CD4-positive, alpha-beta T cell treated with Interleukin-10 for 1 hour (primary cell): ENCODE results near the gene TMBIM6.

ENCODE experiments used
- DNase-seq: peaks from one replicate; pipeline ENCODE4 v3.0.0-alpha.2; 2020

TMBIM6 gene

DNA sequence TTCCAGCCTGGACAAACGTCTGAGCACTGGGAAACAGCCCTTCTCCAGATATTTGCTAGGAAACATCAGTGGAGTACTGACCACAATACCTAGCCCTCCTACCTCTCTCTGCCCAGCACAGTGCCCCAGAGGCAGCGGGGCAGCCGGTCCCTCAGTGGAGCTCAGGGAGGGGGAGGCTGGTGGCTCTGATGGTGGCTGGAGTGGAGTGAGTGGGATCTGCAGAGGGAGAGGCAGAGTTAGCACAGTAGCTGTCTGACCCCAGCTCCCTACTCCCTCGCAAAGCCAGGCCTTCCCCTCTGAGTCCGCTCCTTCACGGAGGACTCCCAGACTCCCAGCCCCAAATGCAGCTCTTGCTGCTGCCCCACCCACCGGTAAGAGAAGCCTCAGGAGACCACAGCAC, 56.9 kb downstream of the TMBIM6 start:
- DNase-seq, result no peak

DNA sequence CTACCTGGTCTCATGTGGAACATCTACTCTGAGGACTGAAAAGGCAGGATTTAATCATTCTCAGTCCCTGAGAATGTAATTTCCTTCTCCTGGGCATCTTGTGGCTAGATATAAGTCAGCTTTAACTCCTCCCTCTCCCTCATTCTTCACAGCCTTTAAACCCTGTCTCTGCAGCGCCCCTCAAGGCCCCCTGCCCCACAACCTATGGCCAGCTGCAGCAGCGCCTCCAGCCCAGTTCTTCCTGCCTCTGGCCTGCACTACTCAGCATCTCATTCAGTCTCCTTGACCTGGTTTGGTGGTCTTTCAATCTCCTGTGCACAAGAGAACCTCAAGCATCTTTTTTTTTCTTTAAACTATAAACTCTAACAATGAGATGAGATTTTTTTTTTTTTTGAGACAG, 57.6 kb downstream of the TMBIM6 start:
- DNase-seq, result no peak

DNA sequence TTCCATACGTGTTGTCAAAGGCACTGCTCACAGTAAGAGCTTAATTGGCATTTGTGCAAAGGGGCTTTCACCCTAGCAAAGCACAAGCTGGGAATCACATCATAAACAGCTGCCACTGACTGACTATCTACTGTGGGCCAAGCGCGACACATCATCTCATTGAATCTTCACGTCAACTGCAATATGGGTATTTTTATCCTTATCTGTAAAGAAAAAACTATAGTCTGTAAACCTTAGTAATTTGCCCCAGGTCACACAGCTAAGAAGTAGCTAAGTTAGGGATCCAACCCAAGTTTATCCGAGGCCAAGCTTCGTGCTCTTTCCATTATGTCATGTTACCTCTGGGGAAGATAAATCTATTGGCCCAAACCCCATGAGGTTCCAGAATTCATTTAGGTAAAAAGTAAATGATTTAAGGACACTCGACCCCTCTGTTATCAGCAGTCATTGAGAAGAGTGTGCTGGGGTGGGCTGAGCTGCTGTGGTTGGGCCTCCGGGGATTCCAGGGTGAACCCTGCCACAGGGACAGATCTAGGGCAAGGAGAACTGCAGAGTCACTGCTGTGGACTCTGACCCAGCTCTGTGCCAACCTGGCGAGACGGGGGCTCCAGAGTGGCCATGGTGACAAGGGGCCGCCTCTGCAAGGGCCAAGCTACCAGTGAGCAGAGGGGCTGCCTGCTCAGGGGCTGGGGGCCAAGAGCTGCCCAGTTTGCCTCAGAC, 59.2 kb downstream of the TMBIM6 start:
- DNase-seq, result no peak

DNA sequence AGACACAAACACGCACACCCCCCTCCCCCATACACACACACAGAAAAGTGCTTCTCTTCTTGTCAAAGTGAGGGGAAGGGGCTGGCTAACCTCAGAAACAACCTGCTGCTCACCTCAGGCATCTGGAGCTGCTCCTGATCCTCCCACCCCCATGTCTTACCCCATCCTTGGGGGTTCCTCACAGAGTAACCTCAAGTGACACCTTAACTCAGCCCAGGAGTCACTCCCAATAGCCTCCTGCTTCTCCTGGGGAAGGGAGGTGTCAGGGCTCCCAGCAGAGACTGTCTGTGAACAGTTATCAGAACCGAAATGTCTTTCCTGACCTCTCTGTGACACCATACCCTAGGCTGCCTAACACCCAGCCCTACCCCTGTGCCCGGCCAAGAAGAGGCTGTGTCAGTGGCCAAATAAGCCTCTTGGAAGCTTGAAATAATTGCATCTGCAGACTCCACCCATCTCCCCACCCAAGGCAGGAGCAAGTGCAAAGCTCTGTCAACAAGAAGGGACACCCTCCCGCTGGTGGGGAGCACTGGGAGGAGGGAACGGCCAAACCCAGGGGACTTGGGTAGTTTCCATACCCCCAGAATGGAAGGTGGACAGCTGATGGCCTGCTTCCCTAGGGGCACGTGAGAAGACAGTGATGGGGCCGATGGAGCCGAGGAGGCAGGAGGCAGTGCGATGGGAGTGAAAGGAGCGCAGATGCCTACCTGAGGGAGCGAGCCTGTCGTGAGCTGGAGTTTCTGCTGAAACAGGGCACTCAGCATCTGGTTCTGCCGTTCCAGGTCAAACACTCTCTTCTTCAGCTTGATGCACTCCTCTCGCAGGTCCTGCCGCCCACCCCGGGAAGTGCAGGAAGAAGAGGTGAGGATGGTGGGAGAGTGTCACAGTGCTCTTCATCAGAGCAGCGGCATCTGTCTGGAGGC, 60.0 kb downstream of the TMBIM6 start:
- no peak for DNase-seq

DNA sequence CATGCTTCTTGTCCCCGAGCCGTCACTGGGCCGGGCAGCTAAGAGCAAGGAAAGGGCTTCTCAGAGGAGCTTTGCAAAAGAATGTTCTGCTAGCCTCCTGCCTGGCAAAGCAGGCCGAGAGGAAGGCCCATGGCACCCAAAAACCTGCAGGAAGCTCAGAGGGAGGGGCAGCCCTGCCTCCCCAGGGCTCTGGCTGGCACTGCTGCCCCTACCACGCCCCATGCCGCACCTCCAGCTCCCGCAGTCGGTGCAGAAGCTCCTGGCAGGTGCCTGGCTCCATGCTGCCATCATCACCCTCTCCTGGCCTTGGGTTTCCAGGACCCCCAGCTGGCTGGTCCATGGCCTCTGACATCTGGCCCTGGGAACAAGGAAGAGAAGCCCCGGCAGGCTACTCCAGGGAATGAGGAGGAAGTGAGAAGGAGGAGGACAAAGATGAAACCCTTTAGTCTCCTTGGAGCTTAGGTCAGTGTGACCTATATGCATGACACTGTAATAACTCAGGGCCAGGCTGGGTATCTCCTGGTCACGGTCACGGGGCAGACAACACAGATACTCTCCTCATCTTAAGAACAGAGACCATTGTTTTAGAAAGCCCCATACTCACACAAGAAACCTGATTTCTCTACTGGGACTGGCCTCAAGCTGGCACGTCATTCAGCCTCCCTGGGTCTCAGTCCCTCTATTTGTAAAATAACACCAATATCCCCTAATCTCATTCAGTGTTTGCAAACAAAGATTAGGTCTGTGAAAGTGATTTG, 62.5 kb downstream of the TMBIM6 start:
- DNase-seq, result no peak

DNA sequence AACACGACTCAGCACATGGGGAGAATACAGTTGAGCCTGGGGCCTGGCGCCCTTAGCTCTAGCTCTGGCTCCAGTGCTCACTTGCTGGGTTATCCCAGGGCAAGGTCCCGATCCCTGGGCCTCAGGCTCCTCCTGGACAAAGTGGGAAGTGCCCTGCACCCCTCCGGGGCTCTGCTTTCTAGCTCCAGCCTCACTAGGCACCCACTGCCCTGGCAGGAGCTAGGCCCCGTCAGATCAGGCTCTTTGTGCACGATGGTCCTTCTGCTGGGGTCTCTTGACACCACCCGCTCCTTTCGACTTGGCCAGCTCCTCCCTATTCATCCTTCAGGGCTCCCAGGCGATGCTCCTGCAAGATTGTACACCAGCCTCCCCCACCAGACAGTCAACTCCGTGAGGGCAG, 63.5 kb downstream of the TMBIM6 start:
- DNase-seq, result no peak

DNA sequence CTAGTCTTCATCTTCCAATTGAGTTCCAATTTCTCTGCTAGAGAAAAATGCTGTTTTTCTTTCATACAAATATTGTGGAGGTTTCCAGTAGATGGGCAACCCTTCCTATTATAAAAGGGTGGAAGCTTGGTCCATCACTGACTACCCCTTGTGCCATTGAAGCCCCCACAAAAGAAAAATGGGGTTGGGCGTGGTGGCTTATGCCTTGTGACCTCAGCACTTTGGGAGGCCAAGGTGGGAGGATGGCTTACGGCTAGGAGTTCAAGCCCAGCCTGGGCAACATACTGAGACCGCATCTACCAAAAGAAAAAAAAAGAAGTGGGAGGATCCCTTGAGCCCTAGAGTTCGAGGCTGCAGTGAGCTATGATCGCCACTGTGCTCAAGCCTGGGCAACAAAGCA, 64.1 kb downstream of the TMBIM6 start:
- no peak for DNase-seq

DNA sequence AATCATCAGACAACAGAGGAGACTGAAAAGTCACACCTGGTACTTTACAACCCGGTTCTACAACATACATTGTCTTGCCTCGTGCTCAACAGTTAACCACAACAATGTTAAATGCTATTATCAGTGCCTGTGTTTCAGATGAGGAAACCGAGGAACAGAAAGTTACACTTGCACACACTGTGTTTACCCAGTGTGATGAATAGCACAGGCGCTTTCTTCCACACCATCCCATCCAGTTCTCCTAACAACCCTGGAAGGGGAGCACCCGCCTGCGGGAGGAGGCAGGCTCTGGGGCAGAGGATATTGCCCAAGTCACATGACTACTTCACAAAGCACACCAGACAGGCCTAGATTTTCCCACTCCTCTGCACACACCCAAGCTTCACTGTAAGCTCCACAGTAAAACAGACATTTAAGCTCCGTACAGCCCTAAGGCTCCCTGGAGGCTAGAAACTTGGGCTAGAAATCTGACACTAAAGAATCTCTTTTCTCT, 65.0 kb downstream of the TMBIM6 start:
- DNase-seq, result no peak

DNA sequence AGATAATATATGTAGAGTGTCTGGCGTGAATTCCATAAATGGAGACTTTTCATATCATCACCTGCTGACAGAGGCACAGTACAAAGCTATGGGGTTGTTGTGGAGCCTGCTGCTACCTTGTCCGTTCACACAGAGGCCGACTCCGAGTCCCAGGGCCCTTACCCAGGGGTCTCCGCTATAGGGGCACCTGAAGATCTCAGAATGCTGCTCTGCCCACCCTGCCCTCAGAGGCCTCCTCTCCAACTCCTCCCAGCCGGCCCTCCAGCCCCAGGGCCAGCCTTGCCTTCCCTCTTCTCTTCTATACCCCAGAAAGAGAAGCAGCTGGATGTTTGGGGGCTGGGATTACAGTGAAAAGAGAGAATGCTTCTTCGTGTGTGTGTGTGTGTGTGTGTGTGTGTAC, 65.5 kb downstream of the TMBIM6 start:
- DNase-seq, result no peak

DNA sequence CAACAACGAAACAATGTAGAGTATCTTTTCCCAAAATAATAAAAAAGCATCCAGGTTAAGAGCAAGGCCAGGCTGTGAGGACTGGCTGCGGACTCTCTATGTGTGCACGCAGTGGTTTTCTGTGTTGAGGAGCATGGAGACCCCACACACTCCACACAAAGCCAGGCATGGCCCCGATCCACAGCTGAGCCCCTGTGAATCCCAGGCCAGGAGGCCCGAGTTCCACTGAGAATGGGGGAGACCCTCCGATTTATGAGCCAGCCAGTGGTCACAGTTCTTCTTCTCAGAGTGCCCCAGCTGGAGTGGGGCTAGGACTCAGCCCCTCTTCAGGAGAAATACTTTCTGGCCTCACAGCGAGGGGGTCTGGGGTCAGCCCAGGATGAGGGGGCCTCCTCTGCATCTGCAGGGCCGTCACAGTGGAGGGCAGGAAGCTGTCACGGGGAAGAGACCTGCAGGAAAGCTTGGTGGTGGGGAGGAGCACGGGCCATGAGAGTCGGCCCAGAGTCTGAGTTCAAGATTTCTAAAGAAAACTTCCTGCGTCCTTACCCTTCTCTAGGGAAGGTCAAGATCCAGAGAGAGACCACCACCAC, 66.7 kb downstream of the TMBIM6 start:
- DNase-seq, result no peak

DNA sequence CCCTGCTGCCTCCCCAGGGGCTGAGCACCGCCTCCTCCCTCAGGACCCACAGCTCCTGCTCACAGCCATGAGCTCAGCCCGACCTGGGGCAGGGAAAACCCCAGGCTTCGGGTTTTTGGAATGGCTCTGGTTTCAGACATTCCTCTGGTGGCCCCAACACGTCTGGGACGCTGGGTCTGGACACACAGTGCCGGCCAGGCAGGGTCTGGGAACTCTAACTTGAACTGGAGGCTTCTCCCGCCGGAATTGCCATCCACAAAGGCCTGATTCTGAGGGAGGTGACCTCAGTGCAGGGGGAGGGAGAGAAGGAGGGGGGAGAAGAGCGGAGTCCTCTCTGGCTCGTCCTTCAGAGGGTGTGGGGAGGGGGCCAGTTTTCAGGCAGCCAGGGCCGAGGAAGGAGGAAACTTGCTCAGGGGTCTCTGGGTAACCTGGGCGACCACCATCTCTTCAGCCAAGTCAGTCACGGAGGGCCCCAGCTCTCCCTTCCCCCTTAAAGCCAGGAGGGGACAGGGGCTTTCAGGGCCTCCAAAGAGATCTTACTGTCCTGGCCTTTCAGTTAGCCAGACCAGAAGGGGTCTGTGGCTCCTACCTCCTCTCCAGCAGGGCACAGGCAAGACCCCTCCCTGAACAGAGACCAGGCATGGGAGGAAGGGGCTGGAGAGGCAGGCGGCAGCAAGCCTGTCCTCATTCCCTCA, 67.5 kb downstream of the TMBIM6 start:
- DNase-seq, result no peak

DNA sequence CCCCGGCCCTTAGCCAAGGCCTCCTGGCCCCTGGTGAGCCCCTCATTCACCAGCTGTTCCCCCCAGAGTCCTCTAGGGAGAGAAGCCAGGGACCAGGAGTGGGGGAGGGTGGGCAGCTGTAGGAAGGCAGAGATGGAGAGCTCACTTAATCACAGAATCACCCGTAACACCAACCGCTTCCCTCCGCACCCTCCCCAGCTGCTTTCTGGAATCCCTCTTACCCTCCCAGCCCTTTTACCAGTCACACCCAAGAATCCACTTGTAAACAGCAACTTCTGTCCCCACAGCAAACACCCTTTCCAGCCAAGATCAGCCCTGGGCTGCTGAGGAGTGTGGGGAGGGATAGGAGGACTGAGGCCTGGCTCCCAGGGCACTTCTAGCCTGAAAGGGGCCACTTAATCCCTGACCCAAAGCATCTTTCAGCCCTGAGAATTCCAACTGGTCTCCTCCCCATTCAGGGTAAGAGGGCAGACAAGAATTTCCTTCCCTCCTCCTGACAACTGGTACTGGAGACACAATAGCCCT, 68.1 kb downstream of the TMBIM6 start:
- DNase-seq, result no peak

DNA sequence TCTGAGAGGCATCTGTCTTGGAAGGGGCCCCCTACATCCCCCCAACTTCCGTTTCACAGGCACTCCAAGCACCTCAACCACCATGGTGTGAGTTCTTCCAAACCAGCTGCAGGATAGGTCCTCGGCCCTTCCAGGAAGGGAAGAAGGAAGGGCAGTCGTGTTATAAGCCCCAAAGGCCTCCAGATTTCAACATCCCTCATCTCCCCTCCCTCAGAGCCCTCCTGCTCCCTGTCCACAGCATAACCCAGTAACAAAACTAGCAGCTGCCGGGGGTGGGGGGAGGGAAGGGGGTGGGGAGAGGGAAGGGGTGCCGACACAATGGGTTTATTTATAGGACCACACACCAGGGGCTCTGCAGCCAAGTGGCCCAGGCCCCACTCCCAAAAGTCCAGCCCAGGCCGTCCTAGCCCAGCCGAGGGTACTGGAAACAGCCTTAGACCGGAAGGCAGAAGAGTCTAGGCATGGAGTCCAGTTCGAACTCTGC, 68.6 kb downstream of the TMBIM6 start:
- no peak for DNase-seq

DNA sequence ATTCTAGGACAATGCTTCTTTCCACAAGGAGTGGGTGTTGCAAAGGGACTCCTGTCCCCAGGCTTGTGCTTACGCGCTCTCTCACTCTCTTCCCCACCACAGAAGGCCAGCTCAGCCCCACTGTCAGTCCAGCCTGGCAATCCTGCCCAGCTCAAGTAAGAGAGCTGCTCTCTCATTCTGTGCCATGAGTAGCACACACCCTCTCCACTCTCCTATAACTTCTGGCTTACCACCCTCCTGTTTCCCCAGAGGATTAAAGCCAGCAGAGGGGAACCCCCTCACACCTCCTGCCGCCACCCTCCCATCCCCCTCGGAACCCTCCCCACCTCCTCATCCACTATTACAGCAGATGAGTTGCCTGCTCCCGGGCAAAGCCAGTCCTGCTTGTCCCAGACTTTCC, 69.8 kb downstream of the TMBIM6 start:
- DNase-seq, result no peak

DNA sequence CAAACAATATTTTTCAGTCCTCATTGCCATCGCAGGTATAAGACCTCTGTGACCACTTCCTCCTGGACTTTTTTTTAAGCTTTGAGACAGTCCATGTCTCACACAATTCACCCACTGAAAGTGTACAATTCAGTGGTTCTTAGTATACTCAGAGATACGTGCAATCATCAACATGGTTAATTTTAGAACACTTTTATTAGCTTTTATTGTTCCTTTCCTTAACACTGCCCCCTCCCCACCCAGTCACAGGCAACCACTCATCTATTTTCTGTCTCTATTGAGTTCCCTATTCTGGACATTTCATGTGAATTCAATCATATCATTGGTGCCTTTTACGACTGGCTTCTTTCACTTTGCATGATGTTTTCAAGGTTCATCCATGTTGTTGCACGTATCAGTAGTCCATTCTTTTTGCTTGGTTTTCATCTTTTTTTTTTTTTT, 70.6 kb downstream of the TMBIM6 start:
- no peak for DNase-seq

DNA sequence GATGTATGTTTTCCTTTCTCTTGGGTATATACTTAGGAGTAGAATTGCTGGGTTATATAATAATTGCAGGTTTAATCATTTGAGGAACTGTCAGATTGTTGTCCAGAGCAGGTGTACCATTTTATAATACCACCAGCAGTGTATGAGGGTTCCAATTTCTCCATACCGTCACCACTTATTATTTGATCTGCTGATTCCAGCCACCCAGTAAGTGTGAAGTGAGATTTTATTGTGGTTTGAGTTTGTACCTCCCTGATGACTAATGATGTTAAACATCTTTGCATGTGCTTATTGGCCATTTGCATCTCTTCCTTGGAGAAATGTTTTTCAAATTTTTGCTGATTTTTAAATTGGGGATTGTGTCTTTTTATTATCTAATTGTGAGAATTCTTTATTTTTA, 71.8 kb downstream of the TMBIM6 start:
- DNase-seq, result no peak
